ENCODE data around the gene PPDPF. TPM values are rescaled to one million over a fixed set of nuclear protein-coding genes. Genes with fewer than 3 reads are reported as not detected.

PPDPF gene
- total RNA-seq, 4 donors from 2014 or later, result 122 to 426 (median 348) TPM

- no peak for DNase-seq (ENCODE audit: low spot score in 2 of 2)
- TF ChIP-seq, protein P1, sequence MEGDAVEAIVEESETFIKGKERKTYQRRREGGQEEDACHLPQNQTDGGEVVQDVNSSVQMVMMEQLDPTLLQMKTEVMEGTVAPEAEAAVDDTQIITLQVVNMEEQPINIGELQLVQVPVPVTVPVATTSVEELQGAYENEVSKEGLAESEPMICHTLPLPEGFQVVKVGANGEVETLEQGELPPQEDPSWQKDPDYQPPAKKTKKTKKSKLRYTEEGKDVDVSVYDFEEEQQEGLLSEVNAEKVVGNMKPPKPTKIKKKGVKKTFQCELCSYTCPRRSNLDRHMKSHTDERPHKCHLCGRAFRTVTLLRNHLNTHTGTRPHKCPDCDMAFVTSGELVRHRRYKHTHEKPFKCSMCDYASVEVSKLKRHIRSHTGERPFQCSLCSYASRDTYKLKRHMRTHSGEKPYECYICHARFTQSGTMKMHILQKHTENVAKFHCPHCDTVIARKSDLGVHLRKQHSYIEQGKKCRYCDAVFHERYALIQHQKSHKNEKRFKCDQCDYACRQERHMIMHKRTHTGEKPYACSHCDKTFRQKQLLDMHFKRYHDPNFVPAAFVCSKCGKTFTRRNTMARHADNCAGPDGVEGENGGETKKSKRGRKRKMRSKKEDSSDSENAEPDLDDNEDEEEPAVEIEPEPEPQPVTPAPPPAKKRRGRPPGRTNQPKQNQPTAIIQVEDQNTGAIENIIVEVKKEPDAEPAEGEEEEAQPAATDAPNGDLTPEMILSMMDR (IDR thresholded peaks at IDR 0.05), result no peak
- TF ChIP-seq POLR2A (IDR thresholded peaks at IDR 0.05), result no peak
- intact Hi-C loops (cut with DNase I; ENCODE audit: low total_unique reads), result no loop called here
- 79 to 81% methylated on average over 12 to 14 of the region's 14 CpGs for WGBS, 2 donors
- H3K4me3 ChIP-seq (ENCODE audit: low read depth, poor library complexity, severe bottlenecking), result no peak overlapping the region
Observed at GRCh38 chr20:63530788-63531160, 10.2 kb downstream of the PPDPF start.

GRCh38 chr20:63531686-63532448 is 11.3 kb downstream of the PPDPF start:
- intact Hi-C loops (cut with DNase I; ENCODE audit: low total_unique reads), result no loop called here
- WGBS, 2 donors, result 73% methylated on average over 26 to 27 of the region's 27 CpGs
- no peak for DNase-seq (ENCODE audit: low spot score in 2 of 2)
- TF ChIP-seq POLR2A (IDR thresholded peaks at IDR 0.05), result no peak
- TF ChIP-seq, protein P1 (IDR thresholded peaks at IDR 0.05), result peak in 1 of 3 donors; percentile 59
- no peak overlapping the region for H3K4me3 ChIP-seq (ENCODE audit: low read depth, poor library complexity, severe bottlenecking)

GRCh38 chr20:63532449-63532971 is 11.9 kb downstream of the PPDPF start:
- 76 to 81% methylated on average over 18 to 21 of the region's 24 CpGs for WGBS, 2 donors
- intact Hi-C loops (cut with DNase I; ENCODE audit: low total_unique reads), result no loop called here
- H3K4me3 ChIP-seq (ENCODE audit: low read depth, poor library complexity, severe bottlenecking), result no peak overlapping the region
- TF ChIP-seq, protein P1 (IDR thresholded peaks at IDR 0.05), result no peak
- no peak for TF ChIP-seq POLR2A (IDR thresholded peaks at IDR 0.05)
- no peak for DNase-seq (ENCODE audit: low spot score in 2 of 2)

- 70 to 80% methylated on average over 14 of the region's 14 CpGs for WGBS, 2 donors
- DNase-seq (ENCODE audit: low spot score in 2 of 2), result peak in 1 of 2 donors; percentile 87
- no peak overlapping the region for H3K4me3 ChIP-seq (ENCODE audit: low read depth, poor library complexity, severe bottlenecking)
- intact Hi-C loops (cut with DNase I; ENCODE audit: low total_unique reads), result no loop called here
- no peak for TF ChIP-seq POLR2A (IDR thresholded peaks at IDR 0.05)
- TF ChIP-seq, protein P1 (IDR thresholded peaks at IDR 0.05), result no peak
Observed at GRCh38 chr20:63533388-63533787, 12.8 kb downstream of the PPDPF start.

DNA sequence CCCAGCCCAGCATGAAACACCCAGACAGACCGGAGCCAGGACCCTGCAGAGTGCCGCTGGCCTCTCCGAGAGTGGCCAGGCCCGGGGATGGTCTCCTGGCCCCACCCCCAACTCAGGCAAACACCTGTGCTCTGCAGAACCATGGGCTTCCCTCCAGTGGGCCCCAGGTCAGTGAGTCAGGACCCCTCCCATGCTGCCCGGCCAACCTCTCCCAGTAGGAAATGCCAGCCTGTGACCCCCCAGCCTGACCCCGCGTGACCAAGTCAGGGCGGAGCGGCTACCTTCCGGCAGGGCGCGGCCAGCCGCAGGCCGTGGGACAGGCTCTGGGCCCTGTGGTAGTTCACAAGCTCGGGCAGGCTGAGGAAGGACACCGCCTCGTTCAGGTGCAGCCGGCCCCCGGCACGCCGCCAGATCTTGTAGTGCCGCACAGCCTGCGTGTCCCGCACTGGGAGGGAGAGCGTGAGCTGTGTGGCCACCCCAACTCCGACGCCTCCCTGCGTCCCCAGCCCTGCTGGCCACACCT is 13.4 kb downstream of the PPDPF start:
- DNase-seq (ENCODE audit: low spot score in 2 of 2), result peak in 1 of 2 donors; percentile 94
- intact Hi-C loops (cut with DNase I; ENCODE audit: low total_unique reads), result no loop called here
- H3K4me3 ChIP-seq (ENCODE audit: low read depth, poor library complexity, severe bottlenecking), result no peak overlapping the region
- TF ChIP-seq, protein P1 (IDR thresholded peaks at IDR 0.05), result no peak
- no peak for TF ChIP-seq POLR2A (IDR thresholded peaks at IDR 0.05)
- WGBS, 2 donors, result 33 to 48% methylated on average over 3 to 15 of the region's 28 CpGs
